Right cardiac atrium (tissue), 5 donors: ENCODE data around the gene LRP1B. TPM values are rescaled to one million over a fixed set of nuclear protein-coding genes. Genes with fewer than 3 reads are reported as not detected.

Source experiments
- ATAC-seq, 2 donors: fragments of 200-7000 bp; cut with Tn5 transposase; one replicate each; pipeline versions ENCODE4 v1.8.0 to v1.9.1; 2020; ENCODE audit warnings: moderate library complexity in 2 of 2, mild to moderate bottlenecking in 1 of 2
- DNase-seq, 3 donors: peaks; one replicate each; pipeline ENCODE4 v3.0.0-alpha.2; 2020
- H3K27ac ChIP-seq: one replicate; pipeline ENCODE4 v1.5.1; 2013; ENCODE audit warnings: mild to moderate bottlenecking, low read length, control low read depth, moderate library complexity
- H3K27me3 ChIP-seq: one replicate; pipeline ENCODE4 v1.6.1; 2013; ENCODE audit not compliant: control insufficient read depth, insufficient read depth
- H3K4me1 ChIP-seq: one replicate; pipeline ENCODE4 v1.6.1; 2013; ENCODE audit warnings: low read length; ENCODE audit not compliant: control insufficient read depth, insufficient read depth
- H3K4me3 ChIP-seq: one replicate; pipeline ENCODE4 v1.5.1; 2013; ENCODE audit warnings: low read length, control low read depth
- H3K9me3 ChIP-seq: one replicate; pipeline ENCODE4 v1.6.1; 2013; ENCODE audit warnings: low read length; ENCODE audit not compliant: control insufficient read depth
- WGBS: extraction: QIAGEN DNeasy Blood & Tissue Kit; methylation state at CpG from one replicate; pipeline ENCODE4 v1.1.7; 2013; 5-methylcytosine and 5-hydroxymethylcytosine counted together
- intact Hi-C, 4 donors: fragments of 100-400 bp; cut with DNase I; formaldehyde crosslinking; loops; one replicate each; pipeline versions ENCODE4 v1.11.0 to v1.14.0; 2022 to 2023
- polyA plus RNA-seq: library from polyadenylated mRNA; stranded (reverse); fragments of 200-250 nt; gene quantifications from one replicate; pipeline ENCODE4 v1.2.3, GENCODE V29; 2013
- total RNA-seq, 4 donors: library from RNA; stranded (reverse); fragmentation: NEBNext Ultra II Directional; extraction: Animal tissue kit (Norgen Biotek cat#: 25700); gene quantifications; one replicate each; pipeline ENCODE4 v1.2.1, GENCODE V29; 2021
- donor health status: healthy with polysubstance abuse.
- donor health status: DM: no; HTN: yes; CAD: no.
- donor health status: DM: no; HTN: no; CAD: no.
- donor health status: DM: no; HTN: yes; CAD: no; lungs with severe emphysema.
- donor health status: DM: yes; HTN: yes; CAD: no.

LRP1B gene
- total and polyA plus RNA-seq, 5 donors = 0.21 to 1.8 (median 0.34) TPM

- no peaks in the 10 kb centered on the region for H3K9me3 ChIP-seq
- intact Hi-C loops = no loop called here
- WGBS = 53% methylated on average over 4 of the region's 4 CpGs
These were observed 993.6 kb downstream of the LRP1B start for GRCh38 chr2:141137122-141137693.

GRCh38 chr2:141133883-141134282 is 996.9 kb downstream of the LRP1B start:
- ATAC-seq = no peak
- H3K27me3 ChIP-seq = no peaks in the 10 kb centered on the region
- H3K27ac ChIP-seq = no peak overlapping the region
- no peaks in the 10 kb centered on the region for H3K4me1 ChIP-seq
- intact Hi-C loops = no loop called here
- DNase-seq = no peak
- H3K9me3 ChIP-seq = no peaks in the 10 kb centered on the region
- H3K4me3 ChIP-seq = no peak overlapping the region
- WGBS = 83% methylated on average over 4 of the region's 4 CpGs

More at GRCh38 chr2:141137122-141137693, 993.6 kb downstream of the LRP1B start:
- Histone ChIP-seq H3K4me3 (no peak overlapping the region), H3K27ac (no peak overlapping the region), H3K4me1 (no peaks in the 10 kb centered on the region), H3K27me3 (no peaks in the 10 kb centered on the region)
- no peak for ATAC-seq
- no peak for DNase-seq

- WGBS = 21% methylated on average over 2 of the region's 2 CpGs
- ATAC-seq (peak in 1 of 2 donors; percentile 67), DNase-seq (no peak)
- Histone ChIP-seq H3K4me3 (no peak overlapping the region), H3K27ac (no peak overlapping the region), H3K9me3 (no peaks in the 10 kb centered on the region), H3K27me3 (no peaks in the 10 kb centered on the region), H3K4me1 (no peaks in the 10 kb centered on the region)
- intact Hi-C loops = no loop called here
These were observed 1005.4 kb downstream of the LRP1B start for GRCh38 chr2:141125432-141125831.

GRCh38 chr2:141118836-141119235 is 1012.0 kb downstream of the LRP1B start:
- no peaks in the 10 kb centered on the region for H3K27me3 ChIP-seq
- WGBS = 66% methylated on average over 4 of the region's 4 CpGs
- DNase-seq (no peak), ATAC-seq (no peak)
- H3K4me1 ChIP-seq = no peaks in the 10 kb centered on the region
- H3K4me3 ChIP-seq = no peak overlapping the region
- no peaks in the 10 kb centered on the region for H3K9me3 ChIP-seq
- no peak overlapping the region for H3K27ac ChIP-seq
- intact Hi-C loops = no loop called here

GRCh38 chr2:141113301-141113700 is 1017.5 kb downstream of the LRP1B start:
- H3K4me1 ChIP-seq = no peaks in the 10 kb centered on the region
- no peak overlapping the region for H3K27ac ChIP-seq
- no peaks in the 10 kb centered on the region for H3K9me3 ChIP-seq
- intact Hi-C loops = no loop called here
- H3K27me3 ChIP-seq = no peaks in the 10 kb centered on the region
- DNase-seq (no peak), ATAC-seq (no peak)
- H3K4me3 ChIP-seq = no peak overlapping the region

GRCh38 chr2:141109633-141110032 is 1021.2 kb downstream of the LRP1B start:
- Histone ChIP-seq H3K4me3 (no peak overlapping the region), H3K27ac (no peak overlapping the region), H3K27me3 (no peaks in the 10 kb centered on the region), H3K4me1 (no peaks in the 10 kb centered on the region), H3K9me3 (no peaks in the 10 kb centered on the region)
- intact Hi-C loops = no loop called here
- peak in 1 of 2 donors; percentile 52 for ATAC-seq
- DNase-seq = no peak

- Histone ChIP-seq H3K9me3 (no peaks in the 10 kb centered on the region), H3K27ac (no peak overlapping the region), H3K27me3 (no peaks in the 10 kb centered on the region), H3K4me3 (no peak overlapping the region), H3K4me1 (no peaks in the 10 kb centered on the region)
- intact Hi-C loops = no loop called here
- DNase-seq (no peak), ATAC-seq (no peak)
These were observed 1025.1 kb downstream of the LRP1B start for GRCh38 chr2:141105763-141106162.

- no peaks in the 10 kb centered on the region for H3K4me1 ChIP-seq
- intact Hi-C loops = no loop called here
- ATAC-seq (no peak), DNase-seq (no peak)
- no peak overlapping the region for H3K4me3 ChIP-seq
- WGBS = 91% methylated on average over 1 of the region's 1 CpG
- no peaks in the 10 kb centered on the region for H3K27me3 ChIP-seq
- H3K27ac ChIP-seq = no peak overlapping the region
- H3K9me3 ChIP-seq = no peaks in the 10 kb centered on the region
These were observed 1027.6 kb downstream of the LRP1B start for GRCh38 chr2:141103216-141103615.

GRCh38 chr2:141079231-141079630 is 1051.6 kb downstream of the LRP1B start:
- H3K27ac ChIP-seq = no peak overlapping the region
- H3K27me3 ChIP-seq = no peaks in the 10 kb centered on the region
- no peak for DNase-seq
- ATAC-seq = no peak
- no peaks in the 10 kb centered on the region for H3K4me1 ChIP-seq
- H3K4me3 ChIP-seq = no peak overlapping the region
- WGBS = 65% methylated on average over 1 of the region's 1 CpG
- intact Hi-C loops = no loop called here
- H3K9me3 ChIP-seq = no peaks in the 10 kb centered on the region

GRCh38 chr2:141075753-141076152 is 1055.1 kb downstream of the LRP1B start:
- no peaks in the 10 kb centered on the region for H3K27me3 ChIP-seq
- intact Hi-C loops = no loop called here

GRCh38 chr2:141068053-141068682 is 1062.6 kb downstream of the LRP1B start:
- Histone ChIP-seq H3K4me3 (no peak overlapping the region), H3K9me3 (no peaks in the 10 kb centered on the region), H3K4me1 (no peaks in the 10 kb centered on the region), H3K27ac (no peak overlapping the region), H3K27me3 (no peaks in the 10 kb centered on the region)
- ATAC-seq = no peak
- 91% methylated on average over 9 of the region's 9 CpGs for WGBS
- intact Hi-C loops = no loop called here
- no peak for DNase-seq

More at GRCh38 chr2:141075753-141076152, 1055.1 kb downstream of the LRP1B start:
- H3K27ac ChIP-seq = no peak overlapping the region
- DNase-seq (no peak), ATAC-seq (no peak)
- no peaks in the 10 kb centered on the region for H3K9me3 ChIP-seq
- no peaks in the 10 kb centered on the region for H3K4me1 ChIP-seq
- H3K4me3 ChIP-seq = no peak overlapping the region

GRCh38 chr2:141065042-141065441 is 1065.8 kb downstream of the LRP1B start:
- Histone ChIP-seq H3K27ac (no peak overlapping the region), H3K4me3 (no peak overlapping the region), H3K4me1 (no peaks in the 10 kb centered on the region), H3K9me3 (no peaks in the 10 kb centered on the region), H3K27me3 (no peaks in the 10 kb centered on the region)
- ATAC-seq = no peak
- 66% methylated on average over 4 of the region's 4 CpGs for WGBS
- intact Hi-C loops = no loop called here
- no peak for DNase-seq
